Adrenal gland (tissue), 12 donors: Measurements from ENCODE around the gene AFF1. TPM values are rescaled to one million over a fixed set of nuclear protein-coding genes. Genes with fewer than 3 reads are reported as not detected.

Source experiments
- DNase-seq, 7 donors: peaks; one replicate each; pipeline ENCODE4 v3.0.0-alpha.2; 2019 to 2020
- H3K27ac ChIP-seq, 5 donors: fragments of 200-600 bp; sonication (generic) in 4 of 5; 1 replicate in 3 of 5; 2 replicates in 2 of 5; pipeline versions ENCODE4 v1.5.1 to v1.8.0; 2016 to 2020; ENCODE audit warnings: mild to moderate bottlenecking in 1 of 5
- H3K27me3 ChIP-seq: fragments of 200-600 bp; 2 replicates; pipeline ENCODE4 v1.8.0; 2021
- H3K36me3 ChIP-seq, 2 donors: fragments of 200-600 bp; replicated peaks in 1 of 2; 1 replicate in 1 of 2; 2 replicates in 1 of 2; pipeline versions ENCODE4 v1.5.1 to v1.8.0; 2018 to 2022
- H3K4me1 ChIP-seq, 2 donors: fragments of 200-600 bp; replicated peaks in 1 of 2; 1 replicate in 1 of 2; 2 replicates in 1 of 2; pipeline versions ENCODE4 v1.5.1 to v1.8.0; 2018 to 2021
- H3K4me3 ChIP-seq, 4 donors: fragments of 200-600 bp; sonication (generic) in 3 of 4; one replicate each; pipeline ENCODE4 v1.5.1; 2016 to 2018
- H3K9me3 ChIP-seq, 3 donors: fragments of 200-600 bp; sonication (generic) in 1 of 3; replicated peaks in 1 of 3; 1 replicate in 2 of 3; 2 replicates in 1 of 3; pipeline versions ENCODE4 v1.5.1 to v1.8.0; 2016 to 2021
- CTCF ChIP-seq, 6 experiments: fragments of 450-650 bp in 4 of 6; fragments of 200-600 bp in 2 of 6; sonication (generic) in 1 of 6; IDR thresholded peaks; 1 replicate in 5 of 6; 2 replicates in 1 of 6; pipeline versions ENCODE4 v1.5.1 to v1.8.0; 2016 to 2021; ENCODE audit warnings: antibody characterized with exemption in 6 of 6, mild to moderate bottlenecking in 2 of 6, moderate library complexity in 1 of 6
- POLR2A ChIP-seq, 2 donors: fragments of 450-650 bp; IDR thresholded peaks; one replicate each; pipeline ENCODE4 v1.6.1; 2017; ENCODE audit warnings: antibody characterized with exemption in 2 of 2, mild to moderate bottlenecking in 2 of 2, moderate library complexity in 1 of 2
- WGBS, 4 donors: extraction: QIAGEN DNeasy Blood & Tissue Kit in 2 of 4; methylation state at CpG; one replicate each; pipeline versions ENCODE4 v1.1.5 to v1.1.7; 2013 to 2017; 5-methylcytosine and 5-hydroxymethylcytosine counted together
- intact Hi-C, 2 donors: fragments of 100-400 bp; cut with DNase I; formaldehyde crosslinking; loops; one replicate each; pipeline versions ENCODE4 v1.14.1 to v1.15.0; 2022 to 2023
- polyA plus RNA-seq, 3 donors: library from polyadenylated mRNA; stranded (reverse); fragments of 200-250 nt in 2 of 3; fragments of 350-450 nt in 1 of 3; fragmentation: Illumina TruSeq in 1 of 3; extraction: RNeasy Lipid Tissue Mini Kit (QIAGEN cat#74804) in 1 of 3; gene quantifications; one replicate each; pipeline ENCODE4 v1.2.3, GENCODE V29; 2013 to 2014
- total RNA-seq, 9 donors: library from RNA; depleted of rRNA in 4 of 9; stranded (reverse); fragments of >200 nt in 4 of 9; fragments of 120-200 nt in 1 of 9; fragmentation: NEBNext Ultra II Directional in 1 of 9; extraction: Animal tissue kit (Norgen Biotek cat#: 25700) in 1 of 9; gene quantifications; one replicate each; pipeline versions ENCODE4 v1.1.0 to v1.2.4, GENCODE V29; 2013 to 2023
- donor health status: healthy with polysubstance abuse.
- donor health status: Bipolar disorder and iron deficiency.
- donor health status: DM: yes; HTN: yes; CAD: no.
- donor health status: DM: no; HTN: no; CAD: no.
- donor health status: DM: no; HTN: no; CAD: no.
- donor health status: DM: yes; HTN: yes; CAD: no.

AFF1 gene
- total and polyA plus RNA-seq, 12 donors = 9.9 to 109 (median 52.3) TPM

GRCh38 chr4:87053176-87053658, 118.4 kb downstream of the AFF1 start:
- DNase-seq = no peak
- 58 to 67% (median 60%) methylated on average over 3 of the region's 3 CpGs for WGBS, 4 donors
- Histone ChIP-seq H3K27me3 (no peaks in the 10 kb centered on the region), H3K9me3 (no peaks in the 10 kb centered on the region), H3K4me3 (no peak overlapping the region), H3K36me3 (peaks cover 0 to 6% of the 10 kb centered on the region in 2 donors), H3K4me1 (peaks cover 47 to 72% of the 10 kb centered on the region in 2 donors), H3K27ac (peak overlapping the region in 2 of 5 donors; percentile 75 to 80)
- intact Hi-C loops = no loop called here
- TF ChIP-seq POLR2A (IDR thresholded peaks at IDR 0.05) (no peak), CTCF (IDR thresholded peaks at IDR 0.05) (no peak)

DNA sequence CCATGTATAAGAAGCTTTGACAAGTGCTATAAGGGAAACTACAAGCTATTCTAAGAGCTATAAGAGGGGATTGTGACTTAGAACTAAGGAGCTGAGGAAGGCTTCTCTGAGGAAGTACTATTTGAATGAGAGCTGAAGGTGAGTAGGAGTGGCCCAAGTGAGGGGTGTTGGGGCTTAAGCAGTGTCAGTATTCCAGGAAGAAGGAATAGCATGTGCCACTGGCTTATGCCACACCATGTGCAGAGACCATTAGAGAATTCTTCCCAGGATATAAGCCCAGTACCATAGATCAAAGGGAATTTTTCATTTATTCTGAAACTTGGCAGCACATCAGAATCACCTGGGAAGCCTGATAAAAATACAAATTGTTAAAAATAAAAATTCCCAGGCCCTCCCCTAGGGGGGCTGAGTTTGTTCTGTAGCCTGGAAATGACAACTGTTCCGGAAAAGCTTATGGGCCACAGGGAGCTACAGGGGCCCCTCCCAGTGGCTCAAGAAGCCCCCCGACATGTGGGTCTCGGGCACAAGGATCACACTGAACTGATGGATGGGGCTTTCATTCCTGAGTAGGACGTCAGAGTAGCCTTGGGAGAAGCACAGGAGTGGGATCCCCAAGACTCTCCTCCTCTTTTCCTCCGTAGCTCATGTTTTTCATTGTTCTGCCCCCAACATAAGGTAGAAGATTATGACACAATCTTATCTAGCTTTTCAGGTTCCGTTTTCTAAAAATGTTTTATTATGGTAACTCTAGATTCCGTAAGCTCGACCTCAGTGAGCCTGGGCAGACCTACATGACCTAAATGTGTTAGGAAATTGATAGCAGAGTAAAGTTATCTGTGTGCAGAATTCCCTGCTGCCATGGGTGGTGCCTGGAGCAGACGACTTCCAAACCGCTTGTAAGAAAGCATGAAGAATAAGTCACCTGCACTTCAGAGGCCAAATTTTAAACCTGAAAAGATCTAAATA, 119.3 kb downstream of the AFF1 start:
- Histone ChIP-seq H3K9me3 (no peaks in the 10 kb centered on the region), H3K27ac (peak overlapping the region; percentile 23 to 80 (median 75)), H3K4me3 (no peak overlapping the region), H3K27me3 (no peaks in the 10 kb centered on the region), H3K36me3 (no peaks in the 10 kb centered on the region), H3K4me1 (peaks cover 55 to 81% of the 10 kb centered on the region in 2 donors)
- no peak for TF ChIP-seq POLR2A (IDR thresholded peaks at IDR 0.05)
- intact Hi-C loops = no loop called here
- peak in 1 of 7 donors; percentile 43 for DNase-seq
- 27 to 38% (median 35%) methylated on average over 10 of the region's 10 CpGs for WGBS, 4 donors

DNA sequence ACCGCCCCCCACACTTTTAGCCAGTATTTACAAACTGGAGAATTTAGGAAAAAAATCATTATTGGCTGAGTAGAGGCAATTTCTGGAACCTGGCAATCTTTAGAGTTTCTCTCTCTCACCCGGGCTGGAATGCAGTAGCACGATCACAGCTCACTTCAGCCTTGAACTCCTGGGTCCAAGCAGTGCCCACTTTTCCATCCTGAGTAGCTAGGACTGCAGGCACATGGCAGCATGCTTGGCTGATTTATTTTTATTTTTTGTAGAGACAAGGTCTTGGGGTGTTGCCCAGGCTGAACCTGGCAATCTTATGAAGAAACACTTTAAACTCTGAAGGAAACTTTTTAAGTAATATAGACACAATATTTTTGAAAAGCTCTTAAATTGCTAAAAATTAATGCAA, 120.1 kb downstream of the AFF1 start:
- no peaks in the 10 kb centered on the region for H3K9me3 ChIP-seq
- intact Hi-C loops = no loop called here
- WGBS, 4 donors = 15 to 28% (median 23%) methylated on average over 3 of the region's 3 CpGs
- TF ChIP-seq POLR2A (IDR thresholded peaks at IDR 0.05) = no peak
- TF ChIP-seq CTCF (IDR thresholded peaks at IDR 0.05) = peak in 1 of 6 experiments; percentile 8
- H3K27ac ChIP-seq = peak overlapping the region; percentile 23 to 80 (median 75)
- no peaks in the 10 kb centered on the region for H3K36me3 ChIP-seq
- no peaks in the 10 kb centered on the region for H3K27me3 ChIP-seq
- peaks cover 55 to 89% of the 10 kb centered on the region in 2 donors for H3K4me1 ChIP-seq
- DNase-seq = peak in 5 of 7 donors; percentile 57 to 79 (median 69)
- peak overlapping the region in 1 of 4 donors; percentile 8 for H3K4me3 ChIP-seq

DNA sequence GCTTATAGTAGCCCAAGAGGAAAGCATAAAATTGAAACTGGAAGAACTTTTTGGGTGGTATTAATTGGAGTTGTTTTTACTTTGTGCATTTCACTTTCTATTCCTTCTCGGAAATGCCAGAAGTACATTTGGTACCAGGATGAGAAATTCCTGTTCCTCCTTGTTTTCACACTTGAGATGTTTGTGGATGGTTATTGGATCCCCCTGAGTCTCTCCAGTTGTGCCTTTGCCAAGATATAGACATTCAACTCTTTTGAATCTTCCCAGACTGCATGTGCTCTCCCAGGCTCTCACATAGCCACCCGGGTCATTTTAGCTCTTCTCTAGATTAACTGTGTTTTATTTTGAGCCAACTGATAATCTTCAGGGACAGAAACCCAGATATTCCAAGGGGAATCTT, 120.5 kb downstream of the AFF1 start:
- DNase-seq = no peak
- Histone ChIP-seq H3K36me3 (no peaks in the 10 kb centered on the region), H3K9me3 (no peaks in the 10 kb centered on the region), H3K4me3 (peak overlapping the region in 1 of 4 donors; percentile 8), H3K27ac (peak overlapping the region; percentile 29 to 80 (median 75)), H3K4me1 (peaks cover 55 to 89% of the 10 kb centered on the region in 2 donors), H3K27me3 (no peaks in the 10 kb centered on the region)
- intact Hi-C loops = no loop called here
- no peak for TF ChIP-seq CTCF (IDR thresholded peaks at IDR 0.05)
- no peak for TF ChIP-seq POLR2A (IDR thresholded peaks at IDR 0.05)
- 8 to 19% (median 14%) methylated on average over 2 of the region's 2 CpGs for WGBS, 4 donors
